Progenitor cell of endocrine pancreas (in vitro differentiated cells): ENCODE measurements around the gene DEFB129. TPM values are rescaled to one million over a fixed set of nuclear protein-coding genes. Genes with fewer than 3 reads are reported as not detected.

Experiments
- DNase-seq: peaks from one replicate; pipeline ENCODE4 v3.0.0; 2021; ENCODE audit warnings: low spot score; ENCODE audit not compliant: unreplicated experiment
- H3K27ac Mint-ChIP-seq: 2 replicates; pipeline ENCODE4 v1.8.0; 2021; ENCODE audit warnings: mild to moderate bottlenecking, moderate library complexity, mixed read lengths
- H3K27me3 Mint-ChIP-seq: 2 replicates; pipeline ENCODE4 v1.8.0; 2021; ENCODE audit warnings: mixed read lengths
- H3K36me3 Mint-ChIP-seq: 2 replicates; pipeline ENCODE4 v1.8.0; 2022; ENCODE audit warnings: mixed read lengths; ENCODE audit not compliant: insufficient read depth
- H3K4me1 Mint-ChIP-seq: 2 replicates; pipeline ENCODE4 v1.8.0; 2021; ENCODE audit warnings: low read depth, mixed read lengths
- H3K4me3 Mint-ChIP-seq: 2 replicates; pipeline ENCODE4 v1.8.0; 2021; ENCODE audit warnings: low read depth, mild to moderate bottlenecking, moderate library complexity, mixed read lengths
- H3K9me3 Mint-ChIP-seq: 2 replicates; pipeline ENCODE4 v1.8.0; 2021; ENCODE audit warnings: low read depth, mixed read lengths
- total RNA-seq: library from RNA; stranded (reverse); gene quantifications from 2 replicates; pipeline ENCODE4 v1.2.1, GENCODE V29; 2021
- TF ChIP-seq, protein P1 (sequence below): fragments of 200-600 bp; sonication (generic); IDR thresholded peaks from one replicate; pipeline ENCODE4 v1.5.0; 2021; ENCODE audit warnings: antibody characterized with exemption, mild to moderate bottlenecking; ENCODE audit not compliant: unreplicated experiment

The DEFB129 gene
- total RNA-seq, 1 donor from 2014 or later, result not detected

DNA sequence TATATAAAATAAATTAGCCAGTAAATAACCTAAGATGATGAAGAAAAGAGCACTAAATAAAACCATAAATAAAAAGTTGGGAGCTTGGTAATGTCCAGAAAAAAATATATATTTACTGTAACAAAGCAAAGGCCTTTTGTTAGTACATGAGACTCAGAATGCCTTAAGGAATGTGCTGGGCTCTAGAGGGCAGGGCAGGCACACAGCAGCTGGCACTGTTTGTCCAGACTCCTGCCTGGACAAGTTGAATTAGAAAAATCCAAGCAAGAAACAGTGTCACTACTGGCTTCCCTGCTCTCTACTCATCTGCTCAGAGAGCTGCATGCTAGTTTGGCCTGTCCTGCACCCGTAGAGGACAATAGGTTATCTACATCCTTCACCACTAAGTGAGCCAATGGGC, 8.8 kb downstream of the DEFB129 start:
- TF ChIP-seq, protein P1, sequence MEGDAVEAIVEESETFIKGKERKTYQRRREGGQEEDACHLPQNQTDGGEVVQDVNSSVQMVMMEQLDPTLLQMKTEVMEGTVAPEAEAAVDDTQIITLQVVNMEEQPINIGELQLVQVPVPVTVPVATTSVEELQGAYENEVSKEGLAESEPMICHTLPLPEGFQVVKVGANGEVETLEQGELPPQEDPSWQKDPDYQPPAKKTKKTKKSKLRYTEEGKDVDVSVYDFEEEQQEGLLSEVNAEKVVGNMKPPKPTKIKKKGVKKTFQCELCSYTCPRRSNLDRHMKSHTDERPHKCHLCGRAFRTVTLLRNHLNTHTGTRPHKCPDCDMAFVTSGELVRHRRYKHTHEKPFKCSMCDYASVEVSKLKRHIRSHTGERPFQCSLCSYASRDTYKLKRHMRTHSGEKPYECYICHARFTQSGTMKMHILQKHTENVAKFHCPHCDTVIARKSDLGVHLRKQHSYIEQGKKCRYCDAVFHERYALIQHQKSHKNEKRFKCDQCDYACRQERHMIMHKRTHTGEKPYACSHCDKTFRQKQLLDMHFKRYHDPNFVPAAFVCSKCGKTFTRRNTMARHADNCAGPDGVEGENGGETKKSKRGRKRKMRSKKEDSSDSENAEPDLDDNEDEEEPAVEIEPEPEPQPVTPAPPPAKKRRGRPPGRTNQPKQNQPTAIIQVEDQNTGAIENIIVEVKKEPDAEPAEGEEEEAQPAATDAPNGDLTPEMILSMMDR, result no peak
- no peaks in the 10 kb centered on the region for H3K9me3 Mint-ChIP-seq
- no peak overlapping the region for H3K27ac Mint-ChIP-seq
- H3K4me3 Mint-ChIP-seq, result no peak overlapping the region
- H3K4me1 Mint-ChIP-seq, result no peaks in the 10 kb centered on the region
- H3K27me3 Mint-ChIP-seq, result peaks cover 18% of the 10 kb centered on the region
- no peak for DNase-seq
- no peaks in the 10 kb centered on the region for H3K36me3 Mint-ChIP-seq

DNA sequence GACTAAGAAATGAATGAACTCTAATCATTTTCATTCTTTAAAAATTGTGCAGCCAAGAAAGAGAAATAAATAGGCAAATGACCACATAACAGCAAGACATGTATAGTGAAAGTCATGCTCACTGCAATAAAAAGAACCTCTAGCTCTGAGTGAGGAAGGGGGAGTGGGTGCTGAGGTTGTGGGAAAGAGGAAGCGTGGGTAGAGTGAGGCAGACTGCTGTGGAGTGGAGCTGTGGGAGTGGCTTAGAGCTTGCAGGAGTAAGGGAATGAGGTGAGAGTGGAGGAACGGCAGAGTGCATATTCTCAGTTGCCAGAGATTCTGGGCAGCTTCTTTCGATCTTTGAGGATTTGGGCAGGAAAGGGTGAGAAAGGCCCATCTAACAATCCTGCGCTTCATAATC, 10.4 kb downstream of the DEFB129 start:
- Mint-ChIP-seq H3K4me1 (no peaks in the 10 kb centered on the region), H3K27me3 (peaks cover 27% of the 10 kb centered on the region), H3K4me3 (no peak overlapping the region), H3K9me3 (no peaks in the 10 kb centered on the region), H3K36me3 (no peaks in the 10 kb centered on the region), H3K27ac (no peak overlapping the region)
- DNase-seq, result no peak
- TF ChIP-seq, protein P1, result no peak

DNA sequence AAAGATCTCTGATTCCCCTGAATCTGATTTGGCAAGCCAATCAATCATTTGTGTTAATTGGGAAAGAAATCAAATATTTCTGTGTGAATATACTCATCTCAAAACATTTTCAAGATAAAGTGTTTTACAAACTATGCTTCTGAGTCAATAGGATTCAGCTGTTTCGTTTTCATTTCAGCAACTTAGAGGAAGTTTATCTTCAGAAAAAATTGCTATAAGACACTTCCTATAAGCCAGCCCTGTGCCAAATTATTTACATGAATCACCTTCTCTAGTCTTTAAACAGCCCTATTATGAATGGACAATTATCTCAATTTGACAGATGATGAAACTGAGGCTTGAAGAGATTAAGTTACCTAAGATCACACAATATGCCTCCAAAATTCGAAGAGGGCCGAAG, 10.9 kb downstream of the DEFB129 start:
- Mint-ChIP-seq H3K36me3 (no peaks in the 10 kb centered on the region), H3K4me1 (no peaks in the 10 kb centered on the region), H3K27me3 (peaks cover 32% of the 10 kb centered on the region), H3K4me3 (no peak overlapping the region), H3K27ac (no peak overlapping the region), H3K9me3 (no peaks in the 10 kb centered on the region)
- DNase-seq, result no peak
- TF ChIP-seq, protein P1, result no peak

DNA sequence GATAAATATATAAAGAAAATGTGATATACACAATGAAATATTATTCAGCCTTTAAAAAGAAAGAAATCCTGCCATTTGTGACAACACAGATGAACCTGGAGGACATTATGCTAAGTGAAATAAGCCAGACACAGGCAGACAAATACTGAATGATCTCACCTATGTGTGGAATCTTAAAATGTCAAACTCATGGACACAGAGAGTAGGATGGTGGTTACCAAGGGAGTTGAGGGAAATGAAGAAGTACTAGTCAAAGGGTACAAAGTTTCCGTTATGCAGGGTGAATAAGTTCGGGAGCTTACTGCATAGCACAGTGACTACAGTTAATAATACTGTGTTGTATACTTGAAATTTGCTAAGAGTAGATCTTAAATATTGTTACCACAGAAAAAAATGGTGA, 15.8 kb downstream of the DEFB129 start:
- no peak for DNase-seq
- no peak overlapping the region for H3K27ac Mint-ChIP-seq
- no peaks in the 10 kb centered on the region for H3K36me3 Mint-ChIP-seq
- peaks cover 40% of the 10 kb centered on the region for H3K27me3 Mint-ChIP-seq
- H3K4me3 Mint-ChIP-seq, result no peak overlapping the region
- H3K9me3 Mint-ChIP-seq, result no peaks in the 10 kb centered on the region
- TF ChIP-seq, protein P1, result no peak
- no peaks in the 10 kb centered on the region for H3K4me1 Mint-ChIP-seq

DNA sequence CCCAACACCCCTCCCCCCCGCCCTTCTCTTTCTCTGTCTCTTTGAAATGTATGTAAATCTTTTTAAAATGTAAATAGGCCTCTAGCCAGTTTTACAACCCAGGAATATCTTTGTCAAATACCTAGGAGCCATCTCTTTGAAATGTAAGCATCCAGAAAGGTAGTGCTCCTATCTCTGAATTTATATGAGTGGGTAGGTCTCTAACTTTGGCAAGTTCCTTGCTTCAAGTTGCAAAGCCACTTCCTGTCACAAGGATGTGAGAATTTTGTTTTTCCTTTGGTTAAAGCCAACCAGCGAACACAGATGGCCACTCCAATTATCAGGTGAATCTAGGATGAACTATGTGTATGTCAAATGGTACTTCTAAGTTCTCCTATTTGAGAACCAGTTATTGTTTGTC, 24.3 kb downstream of the DEFB129 start:
- TF ChIP-seq, protein P1, result no peak
- H3K9me3 Mint-ChIP-seq, result no peaks in the 10 kb centered on the region
- H3K4me3 Mint-ChIP-seq, result no peak overlapping the region
- H3K27ac Mint-ChIP-seq, result no peak overlapping the region
- DNase-seq, result no peak
- no peaks in the 10 kb centered on the region for H3K36me3 Mint-ChIP-seq
- no peaks in the 10 kb centered on the region for H3K4me1 Mint-ChIP-seq
- H3K27me3 Mint-ChIP-seq, result no peaks in the 10 kb centered on the region
